Glutamatergic neuron (in vitro differentiated cells): Measurements from ENCODE around the gene HTRA3. TPM values are rescaled to one million over a fixed set of nuclear protein-coding genes. Genes with fewer than 3 reads are reported as not detected.

Source experiments
- DNase-seq: peaks from one replicate; pipeline ENCODE4 v3.0.0; 2022
- H3K27ac Mint-ChIP-seq: one replicate; pipeline ENCODE4 v1.8.0; 2020; ENCODE audit warnings: mild to moderate bottlenecking, mixed read lengths, inconsistent platforms; ENCODE audit not compliant: unreplicated experiment
- H3K27me3 Mint-ChIP-seq: one replicate; pipeline ENCODE4 v1.8.0; 2020; ENCODE audit warnings: mild to moderate bottlenecking, moderate library complexity, mixed read lengths, inconsistent platforms; ENCODE audit not compliant: unreplicated experiment
- H3K36me3 Mint-ChIP-seq: one replicate; pipeline ENCODE4 v1.8.0; 2020; ENCODE audit warnings: mild to moderate bottlenecking, mixed read lengths, inconsistent platforms; ENCODE audit not compliant: unreplicated experiment
- H3K4me1 Mint-ChIP-seq: one replicate; pipeline ENCODE4 v1.8.0; 2020; ENCODE audit warnings: mild to moderate bottlenecking, low read depth, mixed read lengths, inconsistent platforms; ENCODE audit not compliant: unreplicated experiment
- H3K4me3 Mint-ChIP-seq: one replicate; pipeline ENCODE4 v1.8.0; 2020; ENCODE audit warnings: mild to moderate bottlenecking, mixed read lengths, inconsistent platforms; ENCODE audit not compliant: unreplicated experiment
- H3K9me3 Mint-ChIP-seq: one replicate; pipeline ENCODE4 v1.8.0; 2020; ENCODE audit warnings: mild to moderate bottlenecking, moderate library complexity, mixed read lengths, inconsistent platforms; ENCODE audit not compliant: unreplicated experiment
- total RNA-seq: library from RNA; stranded (reverse); fragmentation: NEBNext Ultra II Directional; extraction: Animal tissue kit (Norgen Biotek cat#: 25700); gene quantifications from one replicate; pipeline ENCODE4 v1.2.1, GENCODE V29; 2021; ENCODE audit not compliant: unreplicated experiment
- TF ChIP-seq, protein P1 (sequence below): fragments of 200-600 bp; sonication (generic); IDR thresholded peaks from one replicate; pipeline ENCODE4 v1.5.0; 2021; ENCODE audit not compliant: partially characterized antibody, unreplicated experiment

The HTRA3 gene
- total RNA-seq, 1 donor from 2014 or later, result 0.64 TPM

GRCh38 chr4:8324640-8325239, 55.2 kb downstream of the HTRA3 start:
- Mint-ChIP-seq H3K27ac (no peak overlapping the region), H3K4me3 (no peak overlapping the region), H3K27me3 (peaks cover 2% of the 10 kb centered on the region), H3K36me3 (peaks cover 7% of the 10 kb centered on the region), H3K4me1 (no peaks in the 10 kb centered on the region), H3K9me3 (no peaks in the 10 kb centered on the region)
- TF ChIP-seq, protein P1, sequence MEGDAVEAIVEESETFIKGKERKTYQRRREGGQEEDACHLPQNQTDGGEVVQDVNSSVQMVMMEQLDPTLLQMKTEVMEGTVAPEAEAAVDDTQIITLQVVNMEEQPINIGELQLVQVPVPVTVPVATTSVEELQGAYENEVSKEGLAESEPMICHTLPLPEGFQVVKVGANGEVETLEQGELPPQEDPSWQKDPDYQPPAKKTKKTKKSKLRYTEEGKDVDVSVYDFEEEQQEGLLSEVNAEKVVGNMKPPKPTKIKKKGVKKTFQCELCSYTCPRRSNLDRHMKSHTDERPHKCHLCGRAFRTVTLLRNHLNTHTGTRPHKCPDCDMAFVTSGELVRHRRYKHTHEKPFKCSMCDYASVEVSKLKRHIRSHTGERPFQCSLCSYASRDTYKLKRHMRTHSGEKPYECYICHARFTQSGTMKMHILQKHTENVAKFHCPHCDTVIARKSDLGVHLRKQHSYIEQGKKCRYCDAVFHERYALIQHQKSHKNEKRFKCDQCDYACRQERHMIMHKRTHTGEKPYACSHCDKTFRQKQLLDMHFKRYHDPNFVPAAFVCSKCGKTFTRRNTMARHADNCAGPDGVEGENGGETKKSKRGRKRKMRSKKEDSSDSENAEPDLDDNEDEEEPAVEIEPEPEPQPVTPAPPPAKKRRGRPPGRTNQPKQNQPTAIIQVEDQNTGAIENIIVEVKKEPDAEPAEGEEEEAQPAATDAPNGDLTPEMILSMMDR, result no peak
- no peak for DNase-seq

DNA sequence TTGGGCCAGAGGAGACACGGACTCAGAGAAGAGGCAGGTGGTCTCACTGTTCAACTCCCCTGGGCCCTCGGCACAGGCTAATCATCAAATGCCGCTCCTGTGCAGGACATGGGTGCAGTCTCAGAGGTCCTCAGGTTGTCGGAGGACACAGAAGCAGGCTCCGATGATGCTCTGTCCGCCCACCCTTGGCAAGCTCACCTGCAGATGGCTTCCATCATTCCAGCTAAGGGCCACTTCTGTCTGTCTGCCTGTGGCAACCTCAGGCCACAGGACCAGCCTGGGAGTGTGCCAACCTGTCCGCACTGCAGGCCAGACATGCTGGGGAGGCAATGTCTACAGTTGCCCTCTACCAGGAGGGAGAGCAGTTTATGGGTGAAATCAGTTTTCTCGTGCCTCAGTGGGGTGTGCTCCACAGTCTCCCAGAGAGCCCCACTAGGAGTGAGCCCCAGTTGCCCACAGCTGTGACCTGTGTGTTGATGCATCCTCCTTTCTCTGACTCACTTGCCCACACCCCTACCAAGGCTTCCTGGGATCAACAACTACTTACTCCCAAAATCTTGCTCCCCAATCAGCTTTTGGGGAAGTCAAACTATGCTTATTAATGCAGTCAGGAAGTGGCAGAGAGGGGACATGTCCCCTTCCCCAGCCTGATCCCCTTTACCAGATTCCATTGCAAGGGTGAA, 55.9 kb downstream of the HTRA3 start:
- H3K9me3 Mint-ChIP-seq, result no peaks in the 10 kb centered on the region
- peaks cover 2% of the 10 kb centered on the region for H3K27me3 Mint-ChIP-seq
- TF ChIP-seq, protein P1, result no peak
- H3K4me3 Mint-ChIP-seq, result no peak overlapping the region
- no peaks in the 10 kb centered on the region for H3K4me1 Mint-ChIP-seq
- peaks cover 7% of the 10 kb centered on the region for H3K36me3 Mint-ChIP-seq
- no peak overlapping the region for H3K27ac Mint-ChIP-seq
- DNase-seq, result no peak

DNA sequence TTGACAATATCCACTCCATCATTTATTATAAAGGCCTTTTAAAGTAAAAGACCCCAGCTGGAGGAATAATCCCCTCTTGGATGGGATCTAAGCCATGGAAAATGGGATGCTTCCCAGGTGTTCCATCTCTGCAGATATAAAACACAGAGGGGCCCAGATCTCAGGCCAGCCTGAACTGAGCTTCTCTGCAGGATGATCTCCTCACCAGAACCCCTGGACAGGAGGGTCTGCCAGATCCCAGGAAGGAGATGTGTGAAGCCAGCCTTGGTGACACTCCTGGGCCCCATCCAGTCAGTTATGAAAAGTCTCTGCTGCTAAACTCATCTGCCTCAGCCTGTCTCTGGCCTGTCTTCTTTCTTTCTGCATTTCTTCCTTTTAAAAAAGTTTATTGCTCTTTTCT, 56.7 kb downstream of the HTRA3 start:
- DNase-seq, result no peak
- peaks cover 2% of the 10 kb centered on the region for H3K27me3 Mint-ChIP-seq
- peaks cover 7% of the 10 kb centered on the region for H3K36me3 Mint-ChIP-seq
- no peaks in the 10 kb centered on the region for H3K4me1 Mint-ChIP-seq
- TF ChIP-seq, protein P1, result no peak
- H3K9me3 Mint-ChIP-seq, result no peaks in the 10 kb centered on the region
- H3K4me3 Mint-ChIP-seq, result no peak overlapping the region
- no peak overlapping the region for H3K27ac Mint-ChIP-seq

- Mint-ChIP-seq H3K9me3 (peaks cover 2% of the 10 kb centered on the region), H3K4me1 (no peaks in the 10 kb centered on the region), H3K36me3 (peaks cover 16% of the 10 kb centered on the region), H3K4me3 (no peak overlapping the region), H3K27ac (no peak overlapping the region), H3K27me3 (peaks cover 2% of the 10 kb centered on the region)
- TF ChIP-seq, protein P1, result no peak
- peak; percentile 1 for DNase-seq
Measured at GRCh38 chr4:8328456-8328855, 58.9 kb downstream of the HTRA3 start.

DNA sequence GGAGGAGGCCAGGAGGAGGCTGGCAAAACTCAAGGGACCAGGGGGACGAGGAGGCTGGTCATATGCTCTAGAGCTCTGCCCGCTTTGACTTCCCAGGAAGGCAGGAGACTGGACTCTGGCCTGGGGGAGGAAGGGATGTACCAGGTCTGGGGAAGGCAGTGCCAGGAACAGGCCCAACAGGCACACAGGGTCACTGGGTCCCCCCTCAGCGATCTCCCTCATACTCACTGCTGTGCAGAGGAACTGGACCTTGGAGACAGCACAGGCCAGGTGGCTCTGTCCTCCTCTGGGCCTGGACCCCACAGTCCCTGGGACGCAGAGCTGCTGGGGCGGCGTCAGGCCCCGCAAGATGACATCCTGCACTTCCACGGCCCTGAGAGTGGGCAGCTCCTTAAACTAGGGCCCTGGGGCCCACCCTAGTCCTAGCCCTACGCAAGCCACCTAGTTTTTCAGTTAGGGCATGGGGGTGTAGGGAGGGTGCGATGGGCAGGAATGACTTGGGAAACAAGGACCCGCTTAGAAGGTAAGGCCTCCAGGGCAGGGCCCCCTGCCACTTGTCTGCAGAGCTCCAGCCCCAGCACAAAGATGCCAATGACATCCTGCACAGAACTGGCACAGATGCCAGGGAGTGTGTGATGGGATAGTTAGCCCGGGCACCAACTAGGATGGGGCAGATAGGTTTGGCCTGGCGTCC, 59.5 kb downstream of the HTRA3 start:
- TF ChIP-seq, protein P1, result no peak
- H3K27me3 Mint-ChIP-seq, result peaks cover 2% of the 10 kb centered on the region
- H3K36me3 Mint-ChIP-seq, result peaks cover 16% of the 10 kb centered on the region
- H3K27ac Mint-ChIP-seq, result no peak overlapping the region
- H3K9me3 Mint-ChIP-seq, result peaks cover 2% of the 10 kb centered on the region
- no peak overlapping the region for H3K4me3 Mint-ChIP-seq
- peak; percentile 12 for DNase-seq
- H3K4me1 Mint-ChIP-seq, result no peaks in the 10 kb centered on the region
